Stimulated activated naive CD8-positive, alpha-beta T cell treated with anti-CD3 and anti-CD28 coated beads, Interleukin-15, Interleukin-2, amounts not matched to agents 100 U/mL and 50 U/mL, for 24 hours (primary cell): ENCODE data around the gene TICRR.

Source experiments
- ATAC-seq: fragments of 150-1000 bp; cut with Tn5 transposase; one replicate; pipeline ENCODE4 v1.10.0; 2021
- DNase-seq: peaks from one replicate; pipeline ENCODE4 v3.0.0; 2021

The TICRR gene

DNA sequence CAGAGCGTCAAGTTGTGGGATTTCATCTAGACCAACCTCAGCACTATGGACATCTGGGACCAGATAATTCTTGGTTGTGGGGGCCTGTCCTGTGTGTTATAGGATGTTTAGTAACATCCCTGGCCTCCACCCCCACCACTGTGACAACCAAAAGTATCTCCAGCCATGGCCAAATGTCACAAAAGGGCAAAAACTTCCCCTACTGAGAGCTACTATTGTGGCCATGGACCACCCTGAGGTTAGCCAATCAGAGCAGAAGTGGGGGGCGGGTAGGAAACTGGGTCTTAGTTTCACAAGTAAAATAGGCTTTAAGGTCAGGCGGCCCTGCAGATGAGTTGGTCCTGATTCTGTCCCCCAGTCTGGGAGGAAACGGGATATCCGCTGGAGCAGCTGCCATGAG lies 54.6 kb downstream of the TICRR start:
- ATAC-seq (no peak), DNase-seq (no peak)

DNA sequence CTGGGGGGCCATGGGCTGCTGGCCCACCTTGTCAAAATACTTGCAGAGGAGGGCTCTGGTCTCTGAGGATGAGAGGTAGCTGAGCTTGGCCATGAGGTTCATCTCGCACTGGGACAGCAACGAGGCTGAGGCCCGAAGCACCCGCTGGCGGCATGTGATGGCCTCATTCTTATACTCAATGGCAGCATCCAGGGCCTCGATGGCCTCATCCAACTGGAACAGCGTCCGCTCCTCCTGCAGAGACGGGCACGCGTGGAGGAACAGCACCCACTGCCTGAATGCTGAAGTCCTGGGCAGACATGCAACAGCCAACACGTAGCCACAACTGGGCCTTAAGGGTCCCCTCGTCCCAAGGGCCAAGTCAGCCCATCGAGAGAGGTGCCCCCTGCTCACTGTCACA lies 55.0 kb downstream of the TICRR start:
- DNase-seq (no peak), ATAC-seq (no peak)

GRCh38 chr15:89630974-89631901 lies 56.0 kb downstream of the TICRR start:
- ATAC-seq = no peak
- no peak for DNase-seq

DNA sequence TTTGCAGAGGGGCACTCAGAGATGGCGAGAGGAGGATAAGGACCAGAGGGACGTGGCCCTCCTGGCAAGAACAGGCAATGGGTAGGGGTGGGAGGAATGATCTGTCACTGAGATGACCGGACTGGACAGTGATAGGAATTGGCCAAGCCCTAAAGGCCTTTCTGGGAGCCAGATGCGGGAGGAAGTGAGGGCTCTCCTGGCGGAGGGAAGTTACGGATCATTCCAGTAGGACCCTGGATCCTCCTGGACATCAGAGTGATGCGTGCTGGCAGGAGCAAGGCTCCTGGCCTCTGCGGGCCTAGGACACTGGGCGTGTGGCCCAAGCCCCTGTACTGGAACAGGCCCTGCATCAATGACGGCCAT lies 56.6 kb downstream of the TICRR start:
- no peak for ATAC-seq

GRCh38 chr15:89632563-89633430 lies 57.5 kb downstream of the TICRR start:
- ATAC-seq = no peak

More for the DNA sequence above, 56.6 kb downstream of the TICRR start:
- no peak for DNase-seq

DNA sequence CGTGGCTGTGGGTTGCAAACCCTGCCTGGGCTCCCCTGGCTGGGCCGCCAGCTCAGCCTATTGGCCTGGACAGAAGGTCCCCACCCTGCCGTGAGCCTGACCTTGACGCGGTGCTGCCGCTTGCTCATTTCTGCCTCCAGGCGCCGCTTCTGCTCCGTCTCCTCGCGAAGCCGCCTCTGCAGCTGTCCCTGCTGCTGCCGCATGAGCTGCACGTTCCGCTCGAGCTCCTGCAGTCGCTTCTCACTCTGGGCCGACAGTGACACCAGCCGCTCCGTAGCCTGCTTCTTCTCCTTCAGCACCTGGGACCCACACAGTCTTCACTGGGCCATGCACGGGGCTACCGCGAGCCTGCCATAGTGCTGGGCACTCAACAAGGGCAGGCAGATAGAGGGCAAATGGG lies 58.3 kb downstream of the TICRR start:
- no peak for DNase-seq
- no peak for ATAC-seq

More at GRCh38 chr15:89632563-89633430, 57.5 kb downstream of the TICRR start:
- DNase-seq = no peak

DNA sequence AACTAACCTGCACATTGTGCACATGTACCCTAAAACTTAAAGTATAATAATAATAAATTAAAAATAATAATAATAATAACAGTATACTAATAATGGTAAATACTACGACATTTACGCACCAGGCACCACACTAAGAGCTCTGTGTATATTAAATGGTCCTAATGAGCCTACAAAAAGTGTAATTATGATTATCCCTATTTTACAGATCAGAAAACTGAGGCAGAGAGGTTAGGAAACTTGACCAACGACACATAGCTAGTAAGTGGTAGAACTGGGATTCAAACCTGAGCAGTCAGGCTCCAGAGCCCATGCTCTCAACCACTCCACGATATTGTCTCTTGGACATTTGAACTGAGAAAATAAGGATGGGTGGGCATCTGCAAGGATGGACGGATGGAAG lies 65.0 kb downstream of the TICRR start:
- no peak for ATAC-seq
- DNase-seq = no peak

- no peak for ATAC-seq
- DNase-seq = no peak
Measured at GRCh38 chr15:89641053-89641452, 65.8 kb downstream of the TICRR start.

GRCh38 chr15:89642106-89642505 lies 66.8 kb downstream of the TICRR start:
- ATAC-seq = no peak
- DNase-seq = no peak

GRCh38 chr15:89645680-89646079 lies 70.4 kb downstream of the TICRR start:
- DNase-seq = no peak
- ATAC-seq = no peak

DNA sequence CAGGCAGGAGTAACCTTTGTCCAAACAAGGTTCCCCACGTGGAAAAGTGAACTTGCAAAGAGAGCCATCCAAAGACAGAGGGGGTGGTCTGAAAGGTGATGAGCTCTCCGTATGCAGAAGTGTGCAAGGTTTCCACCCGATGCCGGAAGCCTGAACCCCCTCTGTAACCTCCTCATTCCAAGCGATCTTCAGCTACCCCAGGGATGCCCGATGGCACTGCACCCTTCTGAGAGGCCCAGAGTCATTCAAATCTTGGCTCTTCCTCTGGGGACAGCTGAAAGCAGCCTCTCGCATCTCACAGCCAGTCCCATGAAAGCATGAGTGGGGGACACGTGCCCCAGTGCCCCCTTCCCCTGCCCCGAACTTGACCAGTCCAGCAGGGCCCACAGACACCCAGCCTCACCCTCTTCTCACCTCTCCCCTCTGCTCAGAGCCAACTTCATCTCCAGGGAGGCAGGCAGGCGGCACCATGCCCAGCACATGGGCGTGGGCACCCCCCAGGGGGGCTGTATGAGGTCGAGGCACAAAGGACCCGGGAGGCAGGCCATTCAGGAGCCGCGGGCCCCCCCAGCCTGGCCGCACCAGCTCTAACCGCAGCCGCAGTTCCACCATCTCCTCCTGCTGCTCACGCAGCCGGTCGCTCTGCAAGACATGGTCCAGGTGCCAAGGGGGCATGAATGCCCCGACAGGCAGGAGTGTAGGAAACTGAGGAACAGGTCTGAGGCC lies 71.3 kb downstream of the TICRR start:
- peak; percentile 21 for ATAC-seq

GRCh38 chr15:89647191-89647851 lies 72.1 kb downstream of the TICRR start:
- DNase-seq (peak; percentile 87), ATAC-seq (peak; percentile 72)

More for the DNA sequence above, 71.3 kb downstream of the TICRR start:
- DNase-seq = no peak

DNA sequence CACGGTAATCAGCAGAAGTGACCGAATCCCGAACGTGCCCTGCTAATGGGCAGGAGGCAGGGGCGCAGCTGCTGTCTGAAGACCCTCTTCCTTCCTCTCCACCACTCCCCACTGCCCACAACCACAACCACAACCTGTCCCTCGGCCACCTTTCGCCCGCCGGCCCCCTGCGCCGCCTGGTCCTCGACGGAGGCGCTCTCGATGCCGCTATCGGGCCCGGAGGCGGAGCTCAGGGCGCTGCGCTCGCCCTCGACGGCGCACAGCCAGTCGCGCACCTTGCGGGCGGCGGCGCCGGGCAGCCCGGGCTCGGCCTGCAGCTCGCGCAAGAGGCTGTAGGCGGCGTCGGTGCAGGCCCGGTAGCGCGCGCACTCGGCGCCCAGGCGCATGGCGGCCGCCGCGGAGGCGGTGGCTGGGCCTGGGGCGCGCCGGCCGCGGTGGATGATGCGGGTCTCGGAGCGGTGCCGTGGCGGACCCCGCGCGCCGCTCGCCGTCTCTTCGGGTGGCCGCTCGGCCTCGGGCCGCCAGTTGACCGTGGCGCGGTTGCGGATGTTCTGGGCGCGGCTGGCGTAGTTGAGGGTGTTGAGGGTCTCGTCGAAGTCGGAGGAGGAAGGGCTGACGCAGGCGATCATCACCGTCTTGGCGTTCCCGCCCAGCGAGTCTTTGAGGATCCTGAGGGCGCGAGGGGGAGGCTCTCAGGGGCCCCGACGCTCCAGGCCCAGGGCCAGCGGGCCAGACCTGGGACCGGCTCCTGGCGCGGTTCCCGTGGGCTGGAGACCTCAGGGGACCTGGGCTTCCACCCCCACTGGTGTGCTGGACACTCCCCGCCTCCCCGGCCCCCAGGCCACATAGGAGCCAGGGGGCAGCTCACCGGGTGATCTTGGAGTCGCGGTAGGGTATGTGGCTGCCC lies 73.1 kb downstream of the TICRR start:
- no peak for DNase-seq
- ATAC-seq = no peak

DNA sequence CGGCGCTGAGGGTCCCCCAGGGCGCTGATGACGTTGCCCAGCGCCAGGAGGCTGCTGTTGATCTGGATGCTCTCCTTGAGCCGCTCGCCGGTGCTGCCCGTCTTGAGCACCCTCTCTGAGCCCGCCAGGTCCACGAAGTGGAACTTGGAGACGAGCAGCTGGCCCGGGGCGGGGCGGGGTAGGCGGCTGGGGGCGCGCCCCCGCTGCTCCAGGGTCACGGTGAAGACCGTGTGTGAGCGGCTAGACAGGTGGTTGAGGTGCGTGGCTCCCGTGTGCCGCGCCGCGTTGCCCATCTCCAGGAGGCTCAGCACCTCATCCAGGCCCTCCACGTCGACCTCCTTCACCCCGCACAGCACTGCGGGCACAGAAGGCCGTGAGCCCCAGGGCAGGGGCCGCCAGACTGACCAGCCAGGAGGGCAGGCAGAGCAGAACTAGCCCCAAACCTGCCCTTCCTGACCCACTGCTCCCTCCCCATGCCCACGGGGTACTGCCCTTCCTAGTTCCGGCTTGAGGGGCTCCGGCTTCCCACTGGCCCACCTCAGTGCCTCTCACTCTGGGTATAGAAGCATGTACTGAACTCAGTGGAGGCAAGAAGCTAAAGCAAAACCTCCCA lies 73.8 kb downstream of the TICRR start:
- ATAC-seq (no peak), DNase-seq (no peak)

- no peak for ATAC-seq
Measured at GRCh38 chr15:89649716-89650115, 74.4 kb downstream of the TICRR start.

GRCh38 chr15:89652131-89652530 lies 76.9 kb downstream of the TICRR start:
- ATAC-seq (no peak), DNase-seq (no peak)

More at GRCh38 chr15:89649716-89650115, 74.4 kb downstream of the TICRR start:
- DNase-seq = no peak

DNA sequence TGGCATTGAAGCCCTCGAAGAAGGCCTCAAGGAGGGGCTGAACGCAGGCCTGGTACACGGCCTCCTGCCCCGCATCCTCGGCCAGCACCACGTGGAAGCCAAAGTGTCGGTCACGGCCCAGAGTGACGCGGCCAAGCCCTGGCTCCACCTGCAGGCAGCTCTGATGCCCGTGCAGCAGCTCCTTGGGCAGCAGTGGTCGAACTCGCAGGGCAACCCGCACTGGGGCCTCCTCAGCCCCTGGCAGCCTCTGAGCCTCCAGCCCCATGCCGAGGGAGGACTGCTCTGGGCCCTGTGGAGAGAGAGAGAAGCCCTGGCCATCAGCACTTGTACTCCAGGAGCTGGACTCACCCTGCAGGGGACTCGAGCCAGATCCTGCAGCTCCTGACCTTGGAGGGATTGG lies 77.4 kb downstream of the TICRR start:
- DNase-seq = no peak
- ATAC-seq = no peak

DNA sequence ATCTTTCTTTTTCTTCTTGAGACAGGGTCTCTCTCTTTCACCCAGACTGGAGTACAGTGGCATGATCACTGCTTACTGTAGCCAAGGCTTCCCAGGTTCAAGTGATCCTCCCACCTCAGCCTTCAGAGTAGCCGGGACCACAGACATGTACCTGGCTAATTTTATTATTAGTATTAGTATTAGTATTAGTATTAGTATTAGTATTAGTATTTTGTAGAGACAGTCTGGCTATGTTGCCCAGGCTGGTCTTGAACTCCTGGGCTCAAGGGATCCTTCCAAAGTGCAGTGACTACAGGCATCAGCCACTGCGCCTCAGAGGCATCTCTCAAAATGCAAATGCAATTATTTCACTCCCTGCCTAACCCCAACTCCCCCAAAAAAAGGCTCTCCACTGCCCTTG lies 78.3 kb downstream of the TICRR start:
- no peak for ATAC-seq
- DNase-seq = no peak

- no peak for DNase-seq
- ATAC-seq = no peak
Measured at GRCh38 chr15:89654301-89654761, 79.1 kb downstream of the TICRR start.
